A549 (cell line): ENCODE data around the gene ARG2. TPM values are rescaled to one million over a fixed set of nuclear protein-coding genes. Genes with fewer than 3 reads are reported as not detected.
"Not testable (repeated sequence)": the region's sequence is repeated elsewhere in the genome, so short reads cannot be mapped to it uniquely, and the experiment has no call there.

Experiments
- ATAC-seq, 2 experiments: fragments of 200-7000 bp in 1 of 2; fragments of >200 bp in 1 of 2; cut with Nextera tagmentation in 1 of 2; cut with Tn5 transposase in 1 of 2; 3 replicates each; pipeline versions ENCODE4 v1.8.0 to v1.9.1; 2018 to 2020; ENCODE audit warnings: mild to moderate bottlenecking in 1 of 2, moderate library complexity in 1 of 2
- CTCF ChIA-PET: fragments of 300-600 bp; sonication (Branson Sonifier 250); formaldehyde crosslinking; extraction: SDS; loops from one replicate; lab custom pipeline; 2021; ENCODE audit warnings: antibody characterized with exemption, inconsistent platforms; lab: Yijun Ruan, JAX
- POLR2A ChIA-PET: fragments of 350-600 bp; formaldehyde crosslinking; extraction: SDS; loops from one replicate; lab custom pipeline; 2021; ENCODE audit warnings: antibody characterized with exemption, inconsistent platforms; lab: Yijun Ruan, JAX
- DNase-seq, 2 experiments: peaks; one replicate each; pipeline versions ENCODE4 v3.0.0 to v3.0.0-alpha.2; 2011 to 2016; ENCODE audit warnings: low read depth in 1 of 2, low spot score in 1 of 2
- FAIRE-seq: peaks from 2 replicates; lab custom pipeline; 2011; peaks lifted over from hg19 to GRCh38; lab: Jason Lieb, UNC
- H3K27ac ChIP-seq, 2 experiments: fragments of >200 bp; sonication (Bioruptor Twin); formaldehyde crosslinking; 3 replicates each; pipeline ENCODE4 v1.5.1; 2016 to 2017
- H3K4me1 ChIP-seq: fragments of >200 bp; sonication (Bioruptor Twin); formaldehyde crosslinking; 3 replicates; pipeline ENCODE4 v1.6.1; 2016
- H3K4me2 ChIP-seq: fragments of >200 bp; sonication (Bioruptor Twin); formaldehyde crosslinking; 3 replicates; pipeline ENCODE4 v1.6.1; 2016
- H3K4me3 ChIP-seq: fragments of >200 bp; sonication (Bioruptor Twin); formaldehyde crosslinking; 3 replicates; pipeline ENCODE4 v1.5.1; 2016
- H3K9me3 ChIP-seq: fragments of >200 bp; sonication (Bioruptor Twin); formaldehyde crosslinking; 3 replicates; pipeline ENCODE4 v1.6.1; 2016
- CTCF ChIP-seq: fragments of >200 bp; sonication (Bioruptor Twin); formaldehyde crosslinking; IDR thresholded peaks from 3 replicates; pipeline ENCODE4 v1.5.1; 2016
- E2F6 ChIP-seq: IDR thresholded peaks from 2 replicates; pipeline ENCODE4 v1.6.1; 2012; ENCODE audit warnings: low read depth, borderline replicate concordance
- EHMT2 ChIP-seq: fragments of 200-600 bp; sonication (generic); IDR thresholded peaks from 2 replicates; pipeline ENCODE4 v1.6.1; 2016; ENCODE audit warnings: antibody characterized with exemption, low read depth, mild to moderate bottlenecking, moderate library complexity
- ESRRA ChIP-seq: fragments of 150-350 bp; IDR thresholded peaks from 2 replicates; pipeline ENCODE4 v1.6.1; 2014; ENCODE audit warnings: mild to moderate bottlenecking, low read length, borderline replicate concordance
- FOXS1 ChIP-seq: fragments of 250-450 bp; sonication (Bioruptor Pico); IDR thresholded peaks from 2 replicates; pipeline ENCODE4 v1.5.0; 2020; ENCODE audit warnings: mild to moderate bottlenecking, moderate library complexity
- HEYL ChIP-seq: fragments of 250-450 bp; sonication (Bioruptor Pico); IDR thresholded peaks from 2 replicates; pipeline ENCODE4 v1.8.0; 2021; ENCODE audit warnings: mild to moderate bottlenecking, moderate library complexity
- HOXA7 ChIP-seq: fragments of 250-450 bp; sonication (Bioruptor Pico); IDR thresholded peaks from 2 replicates; pipeline ENCODE4 v1.5.0; 2020; ENCODE audit warnings: mild to moderate bottlenecking, moderate library complexity
- HOXB13 ChIP-seq: fragments of 250-450 bp; sonication (Bioruptor Pico); IDR thresholded peaks from 2 replicates; pipeline ENCODE4 v1.5.0; 2020; ENCODE audit warnings: low read depth, mild to moderate bottlenecking, moderate library complexity
- HOXB5 ChIP-seq: fragments of 250-450 bp; sonication (Bioruptor Pico); IDR thresholded peaks from 2 replicates; pipeline ENCODE4 v1.5.0; 2020; ENCODE audit warnings: mild to moderate bottlenecking, moderate library complexity
- JUN ChIP-seq, 2 experiments: fragments of >200 bp; sonication (Bioruptor Twin); formaldehyde crosslinking; IDR thresholded peaks; 2 replicates in 1 of 2; 3 replicates in 1 of 2; pipeline ENCODE4 v1.6.1; 2016 to 2017
- KDM1A ChIP-seq: fragments of 200-600 bp; sonication (generic); IDR thresholded peaks from 2 replicates; pipeline ENCODE4 v1.6.1; 2016; ENCODE audit warnings: low read depth, mild to moderate bottlenecking
- MAX ChIP-seq: IDR thresholded peaks from 2 replicates; pipeline ENCODE4 v1.6.1; 2012
- PHF8 ChIP-seq: fragments of 200-600 bp; sonication (generic); IDR thresholded peaks from 2 replicates; pipeline ENCODE4 v1.6.1; 2016; ENCODE audit warnings: low read depth, mild to moderate bottlenecking, antibody characterized with exemption, moderate library complexity, borderline replicate concordance
- POLR2A ChIP-seq: IDR thresholded peaks from 2 replicates; pipeline ENCODE4 v1.6.1; 2012; ENCODE audit warnings: mild to moderate bottlenecking, low read length
- REST ChIP-seq: fragments of 200-600 bp; sonication (generic); IDR thresholded peaks from 2 replicates; pipeline ENCODE4 v1.6.1; 2016; ENCODE audit warnings: antibody characterized with exemption, mild to moderate bottlenecking, moderate library complexity
- RNF2 ChIP-seq: fragments of 200-600 bp; sonication (generic); IDR thresholded peaks from 2 replicates; pipeline ENCODE4 v1.6.1; 2016; ENCODE audit warnings: low read depth, mild to moderate bottlenecking, antibody characterized with exemption, moderate library complexity, borderline replicate concordance
- SMC3 ChIP-seq: fragments of >200 bp; sonication (Bioruptor Twin); formaldehyde crosslinking; IDR thresholded peaks from 3 replicates; pipeline ENCODE4 v1.6.1; 2018; ENCODE audit warnings: inconsistent platforms
- TFCP2L1 ChIP-seq: fragments of 250-450 bp; sonication (Bioruptor Pico); IDR thresholded peaks from 2 replicates; pipeline ENCODE4 v1.5.0; 2021; ENCODE audit warnings: mild to moderate bottlenecking
- ZNF302 ChIP-seq: fragments of 250-450 bp; sonication (Bioruptor Pico); IDR thresholded peaks from 2 replicates; pipeline ENCODE4 v1.9.0; 2021; ENCODE audit warnings: inconsistent platforms, mild to moderate bottlenecking, moderate library complexity
- WGBS: methylation state at CpG from one replicate; pipeline ENCODE4 v1.1.6; 2017; ENCODE audit errors: missing lambda C conversion rate; 5-methylcytosine and 5-hydroxymethylcytosine counted together
- polyA plus RNA-seq, 4 experiments: library from polyadenylated mRNA; depleted of rRNA in 3 of 4; stranded (reverse); fragments of >200 nt; fragmentation: RNase III in 1 of 4; extraction: RNeasy Plus Mini Kit Qiagen cat#74134 plus additional on column Dnase treatment in 1 of 4; gene quantifications; 2 replicates in 3 of 4; 3 replicates in 1 of 4; pipeline ENCODE4 v1.2.3, GENCODE V29; 2011 to 2017
- TF ChIP-seq, protein P1 (sequence below): fragments of 450-650 bp; IDR thresholded peaks from 2 replicates; pipeline ENCODE4 v1.6.1; 2014; ENCODE audit warnings: antibody characterized with exemption
- TF ChIP-seq, protein P2 (sequence below): fragments of 250-450 bp; sonication (Bioruptor Pico); IDR thresholded peaks from 2 replicates; pipeline ENCODE4 v1.5.0; 2020; ENCODE audit warnings: low read depth, mild to moderate bottlenecking, moderate library complexity
- TF ChIP-seq, protein P3 (sequence below): fragments of >200 bp; sonication (Bioruptor Twin); formaldehyde crosslinking; IDR thresholded peaks from 3 replicates; pipeline ENCODE4 v1.6.1; 2016

The ARG2 gene
- polyA plus RNA-seq, 2 of the 4 experiments (the other 2 are of a cell fraction) = 1.8 to 2.5 TPM

DNA sequence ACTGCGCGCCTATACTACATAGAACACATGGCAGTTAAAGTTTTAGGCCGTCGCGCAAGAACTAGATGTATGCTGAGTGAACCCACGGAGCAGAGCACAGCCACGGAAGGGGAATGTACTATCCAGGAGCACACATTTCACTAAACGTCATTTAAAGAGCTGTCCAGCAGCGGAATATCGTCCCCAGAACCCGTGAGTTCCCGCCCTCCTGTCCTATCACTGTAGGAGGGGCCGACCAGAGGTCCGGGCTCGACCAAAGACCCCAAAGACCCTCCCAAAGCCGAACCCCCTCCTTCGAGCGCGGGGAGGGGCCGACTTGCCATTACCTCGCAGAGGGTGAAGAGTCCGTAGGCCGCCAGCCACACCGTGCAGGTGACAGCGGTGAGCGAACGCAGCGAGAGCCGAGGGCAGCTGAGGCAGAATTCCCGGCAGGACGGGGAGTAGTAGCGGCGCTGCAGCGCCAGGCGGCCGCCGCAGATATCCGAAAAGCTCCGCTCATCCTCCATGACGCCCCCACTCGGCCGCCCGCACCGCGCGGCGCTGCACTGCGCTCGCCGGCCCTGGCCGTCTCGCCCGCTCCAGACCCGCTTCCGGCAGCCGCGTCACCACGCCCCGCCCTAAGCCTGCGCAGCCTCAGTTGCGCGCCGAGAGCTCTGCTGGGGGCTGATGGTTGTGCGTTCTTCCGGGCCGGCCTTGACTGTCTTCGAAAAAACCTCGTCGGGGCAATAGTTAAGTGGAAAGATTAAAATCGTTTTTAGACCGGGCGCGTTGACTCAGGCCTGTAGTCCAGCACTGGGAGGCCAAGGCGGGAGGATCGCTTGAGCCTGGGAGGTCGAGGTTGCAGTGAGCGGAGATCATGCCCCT lies 19.8 kb upstream of the ARG2 start, which contains the start of gene PIGH:
Gene PIGH (minus strand): TSS at position 571 of the 864 bp plus-strand sequence. CDS start 65 bp downstream, at position 506.
- FAIRE-seq (no peak), DNase-seq (peak; percentile 87 to 91), ATAC-seq (peak; percentile 98 to 99)
- peak within 1 kb of the TSS; percentile 97 for H3K4me2 ChIP-seq
- 10% methylated on average over 45 of the region's 77 CpGs for WGBS
- peaks cover 11% of the 10 kb centered on the region; the same call in 2 of the 3 replicates for H3K4me1 ChIP-seq
- POLR2A ChIA-PET = interaction anchor here (0.6 to 1.5 kb wide), 11 partner anchors 8 to 240 kb away, joined by 3 to 7 read pairs (median 4); partner anchors contain the start of genes ARG2, ATP6V1D, EIF2S1 and RDH11
- peak within 1 kb of the TSS; percentile 86 to 89 for H3K27ac ChIP-seq
- H3K4me3 ChIP-seq = peak within 1 kb of the TSS; percentile 86
- CTCF ChIA-PET = interaction anchor here (0.6 to 2.9 kb wide), 29 partner anchors 9 to 172 kb away, joined by 3 to 25 read pairs (median 5); partner anchors contain the start of genes PLEKHH1 and RDH12
- TF ChIP-seq REST = peak; percentile 70
- TF ChIP-seq HOXA7 (CRISPR knock-in tag) = no peak
- TF ChIP-seq MAX = peak; percentile 71; the same call in 1 of the 2 replicates
- peak; percentile 62; the same call in 1 of the 2 replicates for TF ChIP-seq HOXB13 (CRISPR knock-in tag)
- peak; percentile 94 for TF ChIP-seq PHF8
- TF ChIP-seq RNF2 = no peak
- 0 out of 2 replicates have a peak, but pooled peaks have one; percentile 27 for TF ChIP-seq HOXB5 (CRISPR knock-in tag)
- TF ChIP-seq KDM1A = no peak
- TF ChIP-seq, protein P1, sequence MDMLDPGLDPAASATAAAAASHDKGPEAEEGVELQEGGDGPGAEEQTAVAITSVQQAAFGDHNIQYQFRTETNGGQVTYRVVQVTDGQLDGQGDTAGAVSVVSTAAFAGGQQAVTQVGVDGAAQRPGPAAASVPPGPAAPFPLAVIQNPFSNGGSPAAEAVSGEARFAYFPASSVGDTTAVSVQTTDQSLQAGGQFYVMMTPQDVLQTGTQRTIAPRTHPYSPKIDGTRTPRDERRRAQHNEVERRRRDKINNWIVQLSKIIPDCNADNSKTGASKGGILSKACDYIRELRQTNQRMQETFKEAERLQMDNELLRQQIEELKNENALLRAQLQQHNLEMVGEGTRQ = no peak
- no peak for TF ChIP-seq HEYL (CRISPR knock-in tag)
- no peak for TF ChIP-seq TFCP2L1 (CRISPR knock-in tag)
- no peak for TF ChIP-seq EHMT2
- TF ChIP-seq POLR2A = peak; percentile 71
- TF ChIP-seq ESRRA = no peak
- TF ChIP-seq CTCF = peak; percentile 56
- peak; percentile 39 to 64; a peak in 2 of 5 replicates for TF ChIP-seq JUN (IDR thresholded peaks at IDR 0.05)
- TF ChIP-seq E2F6 = 0 out of 2 replicates have a peak, but pooled peaks have one; percentile 9
- TF ChIP-seq, protein P2, sequence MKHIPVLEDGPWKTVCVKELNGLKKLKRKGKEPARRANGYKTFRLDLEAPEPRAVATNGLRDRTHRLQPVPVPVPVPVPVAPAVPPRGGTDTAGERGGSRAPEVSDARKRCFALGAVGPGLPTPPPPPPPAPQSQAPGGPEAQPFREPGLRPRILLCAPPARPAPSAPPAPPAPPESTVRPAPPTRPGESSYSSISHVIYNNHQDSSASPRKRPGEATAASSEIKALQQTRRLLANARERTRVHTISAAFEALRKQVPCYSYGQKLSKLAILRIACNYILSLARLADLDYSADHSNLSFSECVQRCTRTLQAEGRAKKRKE (CRISPR knock-in tag) = no peak
- TF ChIP-seq, protein P3, sequence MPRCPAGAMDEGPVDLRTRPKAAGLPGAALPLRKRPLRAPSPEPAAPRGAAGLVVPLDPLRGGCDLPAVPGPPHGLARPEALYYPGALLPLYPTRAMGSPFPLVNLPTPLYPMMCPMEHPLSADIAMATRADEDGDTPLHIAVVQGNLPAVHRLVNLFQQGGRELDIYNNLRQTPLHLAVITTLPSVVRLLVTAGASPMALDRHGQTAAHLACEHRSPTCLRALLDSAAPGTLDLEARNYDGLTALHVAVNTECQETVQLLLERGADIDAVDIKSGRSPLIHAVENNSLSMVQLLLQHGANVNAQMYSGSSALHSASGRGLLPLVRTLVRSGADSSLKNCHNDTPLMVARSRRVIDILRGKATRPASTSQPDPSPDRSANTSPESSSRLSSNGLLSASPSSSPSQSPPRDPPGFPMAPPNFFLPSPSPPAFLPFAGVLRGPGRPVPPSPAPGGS = 0 out of 3 replicates have a peak, but pooled peaks have one; percentile 36
- TF ChIP-seq FOXS1 = no peak
- no peak for TF ChIP-seq ZNF302 (CRISPR knock-in tag)
- peak; percentile 44; the same call in 2 of the 3 replicates for TF ChIP-seq SMC3
- H3K9me3 ChIP-seq = no peaks in the 10 kb centered on the region

- H3K4me3 ChIP-seq = peak overlapping the region; percentile 86
- H3K27ac ChIP-seq = peak overlapping the region; percentile 86 to 89
- not testable (repeated sequence) for DNase-seq, H3K9me3 ChIP-seq, FAIRE-seq, ATAC-seq
- H3K4me1 ChIP-seq = peaks cover 11% of the 10 kb centered on the region; the same call in 2 of the 3 replicates
- WGBS = 92% methylated on average over 21 of the region's 21 CpGs
- CTCF ChIA-PET = interaction anchor here (0.6 to 2.7 kb wide), 23 partner anchors 8 to 106 kb away, joined by 3 to 25 read pairs (median 5); partner anchors contain the start of genes PLEKHH1 and RDH12
- POLR2A ChIA-PET = interaction anchor here (0.6 to 1.5 kb wide), 9 partner anchors 9 to 241 kb away, joined by 3 to 7 read pairs (median 5); partner anchors contain the start of genes ATP6V1D, EIF2S1 and RDH11
- peak overlapping the region; percentile 97 for H3K4me2 ChIP-seq
Measured at GRCh38 chr14:67600562-67600974, 19.2 kb upstream of the ARG2 start.
